ENCODE data around the gene AKTIP.

GRCh38 chr16:53530046-53530445 lies 27.0 kb upstream of the AKTIP start:
- TF ChIP-seq POLR2AphosphoS5 (IDR thresholded peaks at IDR 0.05), result no peak
- TF ChIP-seq POLR2A (IDR thresholded peaks at IDR 0.05), result no peak

Measured in transverse colon (tissue), 3 donors.